Measurements from ENCODE around the gene NTN5. TPM values are rescaled to one million over a fixed set of nuclear protein-coding genes. Genes with fewer than 3 reads are reported as not detected.
A peak's percentile ranks its signal among the peaks of the same experiment; 100 is the strongest.

Gene NTN5
- total and polyA plus RNA-seq, 9 of the 15 experiments (the other 6 are each of a cell fraction or from before 2014, with no cell fraction given), result not detected

DNA sequence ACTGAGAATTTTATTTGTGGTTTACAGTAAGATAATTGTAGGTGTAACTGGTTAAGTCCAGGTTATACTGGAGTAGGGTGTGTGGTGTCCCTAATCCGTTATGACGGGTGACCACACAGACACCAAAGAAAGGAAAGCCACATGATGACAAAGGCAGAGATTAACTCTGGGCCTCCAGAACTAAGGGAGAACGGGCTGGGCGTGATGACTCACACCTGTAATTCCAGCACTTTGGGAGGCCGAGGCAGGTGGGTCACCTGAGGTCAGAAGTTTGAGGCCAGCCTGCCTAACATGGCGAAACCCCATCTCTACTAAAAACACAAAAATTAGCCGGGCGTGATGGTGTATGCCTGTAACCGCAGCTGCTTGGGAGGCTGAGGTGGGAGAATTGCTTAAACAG, 12.8 kb upstream of the NTN5 start (continued):
- TF ChIP-seq, protein P1, sequence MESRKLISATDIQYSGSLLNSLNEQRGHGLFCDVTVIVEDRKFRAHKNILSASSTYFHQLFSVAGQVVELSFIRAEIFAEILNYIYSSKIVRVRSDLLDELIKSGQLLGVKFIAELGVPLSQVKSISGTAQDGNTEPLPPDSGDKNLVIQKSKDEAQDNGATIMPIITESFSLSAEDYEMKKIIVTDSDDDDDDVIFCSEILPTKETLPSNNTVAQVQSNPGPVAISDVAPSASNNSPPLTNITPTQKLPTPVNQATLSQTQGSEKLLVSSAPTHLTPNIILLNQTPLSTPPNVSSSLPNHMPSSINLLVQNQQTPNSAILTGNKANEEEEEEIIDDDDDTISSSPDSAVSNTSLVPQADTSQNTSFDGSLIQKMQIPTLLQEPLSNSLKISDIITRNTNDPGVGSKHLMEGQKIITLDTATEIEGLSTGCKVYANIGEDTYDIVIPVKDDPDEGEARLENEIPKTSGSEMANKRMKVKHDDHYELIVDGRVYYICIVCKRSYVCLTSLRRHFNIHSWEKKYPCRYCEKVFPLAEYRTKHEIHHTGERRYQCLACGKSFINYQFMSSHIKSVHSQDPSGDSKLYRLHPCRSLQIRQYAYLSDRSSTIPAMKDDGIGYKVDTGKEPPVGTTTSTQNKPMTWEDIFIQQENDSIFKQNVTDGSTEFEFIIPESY (CRISPR knock-in tag; IDR thresholded peaks at IDR 0.05), result no peak
- TF ChIP-seq XRCC4 (IDR thresholded peaks at IDR 0.05; ENCODE audit: extremely low read depth, insufficient read depth, insufficient read length) (no peak), E2F8 (IDR thresholded peaks at IDR 0.05; ENCODE audit: low read depth, partially characterized antibody) (no peak), SREBF2 (CRISPR knock-in tag; IDR thresholded peaks at IDR 0.05) (no peak), NUFIP1 (IDR thresholded peaks at IDR 0.05; ENCODE audit: partially characterized antibody) (no peak), USF2 (CRISPR knock-in tag; IDR thresholded peaks at IDR 0.05) (no peak), KLF16 (IDR thresholded peaks at IDR 0.05) (peak; percentile 49; the same call in 1 of the 2 replicates)
- TF ChIP-seq, protein P2, sequence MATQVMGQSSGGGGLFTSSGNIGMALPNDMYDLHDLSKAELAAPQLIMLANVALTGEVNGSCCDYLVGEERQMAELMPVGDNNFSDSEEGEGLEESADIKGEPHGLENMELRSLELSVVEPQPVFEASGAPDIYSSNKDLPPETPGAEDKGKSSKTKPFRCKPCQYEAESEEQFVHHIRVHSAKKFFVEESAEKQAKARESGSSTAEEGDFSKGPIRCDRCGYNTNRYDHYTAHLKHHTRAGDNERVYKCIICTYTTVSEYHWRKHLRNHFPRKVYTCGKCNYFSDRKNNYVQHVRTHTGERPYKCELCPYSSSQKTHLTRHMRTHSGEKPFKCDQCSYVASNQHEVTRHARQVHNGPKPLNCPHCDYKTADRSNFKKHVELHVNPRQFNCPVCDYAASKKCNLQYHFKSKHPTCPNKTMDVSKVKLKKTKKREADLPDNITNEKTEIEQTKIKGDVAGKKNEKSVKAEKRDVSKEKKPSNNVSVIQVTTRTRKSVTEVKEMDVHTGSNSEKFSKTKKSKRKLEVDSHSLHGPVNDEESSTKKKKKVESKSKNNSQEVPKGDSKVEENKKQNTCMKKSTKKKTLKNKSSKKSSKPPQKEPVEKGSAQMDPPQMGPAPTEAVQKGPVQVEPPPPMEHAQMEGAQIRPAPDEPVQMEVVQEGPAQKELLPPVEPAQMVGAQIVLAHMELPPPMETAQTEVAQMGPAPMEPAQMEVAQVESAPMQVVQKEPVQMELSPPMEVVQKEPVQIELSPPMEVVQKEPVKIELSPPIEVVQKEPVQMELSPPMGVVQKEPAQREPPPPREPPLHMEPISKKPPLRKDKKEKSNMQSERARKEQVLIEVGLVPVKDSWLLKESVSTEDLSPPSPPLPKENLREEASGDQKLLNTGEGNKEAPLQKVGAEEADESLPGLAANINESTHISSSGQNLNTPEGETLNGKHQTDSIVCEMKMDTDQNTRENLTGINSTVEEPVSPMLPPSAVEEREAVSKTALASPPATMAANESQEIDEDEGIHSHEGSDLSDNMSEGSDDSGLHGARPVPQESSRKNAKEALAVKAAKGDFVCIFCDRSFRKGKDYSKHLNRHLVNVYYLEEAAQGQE (IDR thresholded peaks at IDR 0.05; ENCODE audit: borderline replicate concordance), result peak; percentile 90
- TF ChIP-seq, protein P2 (CRISPR knock-in tag; IDR thresholded peaks at IDR 0.05; ENCODE audit: low read depth), result no peak
